Suprapubic skin (tissue), 4 donors: Measurements from ENCODE around the gene DDX51. TPM values are rescaled to one million over a fixed set of nuclear protein-coding genes. Genes with fewer than 3 reads are reported as not detected.
"Not testable (repeated sequence)": the region's sequence is repeated elsewhere in the genome, so short reads cannot be mapped to it uniquely, and the experiment has no call there.

Source experiments
- DNase-seq, 2 donors: peaks; one replicate each; pipeline ENCODE4 v3.0.0-alpha.2; 2019; ENCODE audit warnings: low spot score in 2 of 2
- H3K27ac ChIP-seq: fragments of 200-600 bp; sonication (generic); one replicate; pipeline ENCODE4 v1.5.1; 2019
- H3K27me3 ChIP-seq: fragments of 200-600 bp; sonication (generic); one replicate; pipeline ENCODE4 v1.5.1; 2019
- H3K36me3 ChIP-seq: fragments of 200-600 bp; sonication (generic); one replicate; pipeline ENCODE4 v1.5.1; 2019
- H3K4me1 ChIP-seq: fragments of 200-600 bp; sonication (generic); one replicate; pipeline ENCODE4 v1.5.1; 2019
- H3K4me3 ChIP-seq: fragments of 200-600 bp; sonication (generic); one replicate; pipeline ENCODE4 v1.5.1; 2019; ENCODE audit warnings: mild to moderate bottlenecking
- H3K9me3 ChIP-seq: fragments of 200-600 bp; sonication (generic); one replicate; pipeline ENCODE4 v1.5.1; 2019
- CTCF ChIP-seq, 2 donors: fragments of 200-600 bp in 1 of 2; fragments of 450-650 bp in 1 of 2; sonication (generic) in 1 of 2; IDR thresholded peaks; one replicate each; pipeline ENCODE4 v1.5.1; 2016 to 2019; ENCODE audit warnings: antibody characterized with exemption in 2 of 2, mild to moderate bottlenecking in 1 of 2, moderate library complexity in 1 of 2
- EP300 ChIP-seq: sonication (generic); formaldehyde crosslinking; IDR thresholded peaks from one replicate; pipeline ENCODE4 v1.6.1; 2017; ENCODE audit warnings: antibody characterized with exemption
- POLR2A ChIP-seq, 2 donors: fragments of 450-650 bp; IDR thresholded peaks; one replicate each; pipeline ENCODE4 v1.6.1; 2017; ENCODE audit warnings: antibody characterized with exemption in 2 of 2, mild to moderate bottlenecking in 2 of 2, moderate library complexity in 2 of 2
- POLR2AphosphoS5 ChIP-seq, 3 donors: sonication (generic); formaldehyde crosslinking; IDR thresholded peaks; one replicate each; pipeline ENCODE4 v1.6.1; 2017; ENCODE audit warnings: antibody characterized with exemption in 3 of 3
- WGBS: methylation state at CpG from one replicate; pipeline ENCODE4 v1.1.5; 2018; 5-methylcytosine and 5-hydroxymethylcytosine counted together
- total RNA-seq, 4 donors: library from RNA; depleted of rRNA; stranded (reverse); fragments of >200 nt; gene quantifications; one replicate each; pipeline ENCODE4 v1.1.0, GENCODE V29; 2016

Gene DDX51
- total RNA-seq, 4 donors from 2014 or later: 21.1 to 39.6 (median 23.7) TPM

- Histone ChIP-seq H3K36me3 (peaks cover 32% of the 10 kb centered on the region), H3K9me3 (no peaks in the 10 kb centered on the region), H3K4me1 (no peaks in the 10 kb centered on the region), H3K27ac (no peak overlapping the region), H3K27me3 (no peaks in the 10 kb centered on the region), H3K4me3 (no peak overlapping the region)
- TF ChIP-seq CTCF (IDR thresholded peaks at IDR 0.05) (no peak), POLR2AphosphoS5 (IDR thresholded peaks at IDR 0.05) (no peak), EP300 (no peak), POLR2A (IDR thresholded peaks at IDR 0.05) (no peak)
- DNase-seq: no peak
- WGBS: 78% methylated on average over 4 of the region's 6 CpGs
Observed at GRCh38 chr12:132105467-132105866, 38.7 kb downstream of the DDX51 start.

DNA sequence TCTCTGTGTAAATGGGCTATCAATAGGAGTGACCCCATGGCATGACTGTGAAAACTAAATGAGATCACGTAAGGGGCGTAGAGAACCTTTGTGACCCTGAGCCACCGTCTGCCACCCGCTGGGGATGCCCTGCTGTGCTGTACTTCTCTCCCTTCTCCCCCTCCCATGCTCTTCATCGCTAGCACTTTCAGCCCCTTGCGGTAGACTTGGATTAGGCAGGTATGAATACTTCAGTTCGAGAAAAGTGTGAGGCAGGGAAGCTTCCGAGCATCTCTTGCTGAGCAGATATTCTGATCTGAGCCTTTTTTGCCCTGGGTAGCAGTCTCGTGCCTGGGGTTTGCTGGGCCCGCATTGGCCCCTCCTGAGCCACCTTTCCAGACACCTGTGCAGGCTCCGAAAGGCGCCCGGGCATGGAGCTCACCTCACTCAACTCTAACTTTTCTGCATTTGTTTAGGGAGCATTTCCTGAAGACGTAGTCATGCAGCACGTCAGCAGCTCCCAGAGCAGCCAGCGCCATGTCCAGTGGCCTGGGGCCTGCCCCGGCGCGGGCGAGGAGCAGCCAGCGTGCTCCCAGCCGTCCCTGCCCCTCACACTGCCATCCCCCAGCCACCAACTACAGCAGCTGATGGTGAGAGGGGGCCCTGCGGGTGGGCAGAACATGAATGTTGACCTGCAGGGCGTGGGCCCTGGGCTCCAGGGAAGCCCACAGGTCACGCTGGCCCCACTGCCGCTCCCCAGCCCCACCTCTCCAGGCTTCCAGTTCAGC is 40.4 kb downstream of the DDX51 start:
- Histone ChIP-seq H3K4me1 (no peaks in the 10 kb centered on the region), H3K36me3 (peaks cover 27% of the 10 kb centered on the region), H3K9me3 (no peaks in the 10 kb centered on the region), H3K27me3 (no peaks in the 10 kb centered on the region), H3K27ac (no peak overlapping the region), H3K4me3 (no peak overlapping the region)
- TF ChIP-seq EP300: no peak
- no peak for TF ChIP-seq POLR2A (IDR thresholded peaks at IDR 0.05)
- no peak for TF ChIP-seq POLR2AphosphoS5 (IDR thresholded peaks at IDR 0.05)
- no peak for TF ChIP-seq CTCF (IDR thresholded peaks at IDR 0.05)
- 94% methylated on average over 24 of the region's 26 CpGs for WGBS
- peak in 1 of 2 donors; percentile 58 for DNase-seq

- not testable (repeated sequence) for H3K9me3 ChIP-seq, H3K27ac ChIP-seq, H3K4me1 ChIP-seq, H3K4me3 ChIP-seq, H3K27me3 ChIP-seq
- DNase-seq: peak in 1 of 2 donors; percentile 71
- peaks cover 21% of the 10 kb centered on the region for H3K36me3 ChIP-seq
- WGBS: 78% methylated on average over 14 of the region's 14 CpGs
Observed at GRCh38 chr12:132103072-132103471, 41.0 kb downstream of the DDX51 start.

DNA sequence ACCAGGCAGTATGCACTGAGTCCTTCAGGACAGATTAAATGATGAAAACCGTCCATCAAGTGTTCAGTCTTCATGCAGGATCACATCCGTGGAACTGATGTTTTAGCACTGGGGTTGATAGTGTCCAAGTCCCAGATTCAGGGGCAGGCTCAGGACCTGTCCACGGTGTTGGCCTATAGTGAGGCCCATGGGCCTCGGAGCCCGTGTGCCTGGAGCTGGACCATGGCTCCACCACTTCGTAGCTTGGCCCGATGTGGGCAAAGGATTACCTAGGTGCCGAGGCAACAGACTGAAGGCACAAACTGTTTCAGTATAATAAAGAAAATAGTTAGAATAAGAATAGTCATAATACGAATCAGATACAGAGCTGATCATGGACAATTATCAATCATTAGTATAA is 41.8 kb downstream of the DDX51 start:
- H3K36me3 ChIP-seq: peaks cover 20% of the 10 kb centered on the region
- peak in 1 of 2 donors; percentile 67 for DNase-seq
- no peak overlapping the region for H3K27ac ChIP-seq
- no peaks in the 10 kb centered on the region for H3K9me3 ChIP-seq
- no peaks in the 10 kb centered on the region for H3K4me1 ChIP-seq
- TF ChIP-seq CTCF (IDR thresholded peaks at IDR 0.05) (no peak), POLR2A (IDR thresholded peaks at IDR 0.05) (no peak), EP300 (no peak)
- no peak overlapping the region for H3K4me3 ChIP-seq
- H3K27me3 ChIP-seq: no peaks in the 10 kb centered on the region
- 89% methylated on average over 9 of the region's 9 CpGs for WGBS

DNA sequence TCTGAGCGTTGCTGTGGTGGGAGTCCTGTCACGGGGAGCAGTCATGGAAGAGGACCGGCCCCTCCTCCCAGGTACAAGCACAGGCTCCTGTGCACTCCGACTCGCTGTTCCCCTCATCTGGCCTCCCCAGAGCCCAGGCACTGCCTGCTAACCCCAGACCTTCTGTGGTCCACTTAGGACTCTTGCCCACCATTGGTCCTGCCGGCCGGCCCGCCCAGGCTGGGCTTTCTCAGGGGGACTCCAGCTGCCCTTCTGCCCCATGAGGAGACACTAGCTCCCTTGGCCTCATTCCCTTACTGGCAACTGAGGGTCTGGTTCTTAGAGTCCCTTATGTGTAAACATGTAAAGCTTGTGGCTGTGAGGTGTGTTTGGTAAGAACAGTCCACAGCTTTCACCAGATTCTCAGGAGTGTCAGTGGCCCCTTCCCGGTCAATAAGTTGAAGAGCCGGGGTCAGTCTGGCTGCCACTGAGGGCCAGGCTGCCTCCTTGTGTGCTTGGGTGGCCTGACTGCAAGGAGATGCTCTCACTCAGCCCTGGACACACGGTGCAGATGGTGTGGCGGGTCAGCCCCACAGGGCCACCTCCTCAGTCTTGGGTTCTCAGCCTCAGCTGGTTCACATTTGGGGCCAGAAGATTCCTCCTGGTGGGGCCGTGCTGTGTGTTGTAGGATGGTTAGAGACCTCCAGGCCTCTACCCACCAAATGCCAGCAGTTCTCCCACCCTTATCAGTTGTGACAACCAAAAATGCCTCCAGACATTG is 43.6 kb downstream of the DDX51 start:
- Histone ChIP-seq H3K27me3 (no peaks in the 10 kb centered on the region), H3K36me3 (peaks cover 15% of the 10 kb centered on the region), H3K4me1 (no peaks in the 10 kb centered on the region), H3K27ac (no peak overlapping the region), H3K9me3 (no peaks in the 10 kb centered on the region), H3K4me3 (no peak overlapping the region)
- DNase-seq: peak in 1 of 2 donors; percentile 61
- TF ChIP-seq POLR2A (IDR thresholded peaks at IDR 0.05) (no peak), POLR2AphosphoS5 (IDR thresholded peaks at IDR 0.05) (no peak), EP300 (no peak), CTCF (IDR thresholded peaks at IDR 0.05) (no peak)
- 91% methylated on average over 12 of the region's 13 CpGs for WGBS
